Activated CD4-positive, CD25-positive, alpha-beta regulatory T cell treated with anti-CD3 and anti-CD28 coated beads, Interleukin-2, amount 50 U/mL, for 72 hours (primary cell): ENCODE measurements around the gene NAA40.
A peak's percentile ranks its signal among the peaks of the same experiment; 100 is the strongest.

ENCODE experiments used
- DNase-seq: peaks from one replicate; pipeline ENCODE4 v3.0.0; 2021

Gene NAA40

DNA sequence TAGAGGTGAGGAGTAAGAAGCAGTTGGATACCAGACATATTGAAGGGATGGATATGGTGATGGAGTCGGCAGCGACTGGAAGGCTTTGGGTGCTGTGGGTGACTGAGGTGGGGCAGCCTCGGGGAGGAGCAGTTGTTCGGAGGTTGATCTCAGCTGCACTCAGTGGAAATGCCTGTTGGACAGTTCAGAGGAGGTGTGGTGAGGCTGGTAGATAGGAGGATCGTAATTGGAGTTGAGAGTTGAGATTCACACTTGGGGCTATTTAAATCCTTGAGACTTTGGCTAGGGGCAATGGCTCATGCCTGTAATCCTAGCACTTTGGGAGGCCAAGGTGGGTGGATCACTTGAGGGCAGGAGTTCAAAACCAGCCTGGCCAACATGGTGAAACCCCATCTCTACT lies 54.3 kb downstream of the NAA40 start:
- no peak for DNase-seq

DNA sequence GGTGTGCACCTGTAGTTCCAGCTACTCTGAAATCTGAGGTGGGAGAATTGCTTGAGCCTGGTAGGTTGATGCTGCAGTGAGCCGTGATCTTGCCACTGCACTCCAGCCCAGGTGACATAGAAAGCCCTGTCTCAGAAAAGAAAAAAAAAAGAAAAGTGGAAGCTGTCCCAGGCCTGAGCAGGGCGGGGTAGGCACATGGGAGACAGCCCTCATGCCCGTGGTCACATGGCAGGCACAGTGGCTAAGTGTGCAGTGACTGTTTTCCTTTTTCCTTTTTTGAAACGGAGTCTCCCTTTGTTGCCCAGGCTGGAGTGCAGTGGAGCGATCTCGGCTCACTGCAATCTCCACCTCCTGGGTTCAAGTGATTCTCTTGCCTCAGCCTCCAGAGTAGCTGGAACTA lies 55.2 kb downstream of the NAA40 start:
- DNase-seq, result no peak

DNA sequence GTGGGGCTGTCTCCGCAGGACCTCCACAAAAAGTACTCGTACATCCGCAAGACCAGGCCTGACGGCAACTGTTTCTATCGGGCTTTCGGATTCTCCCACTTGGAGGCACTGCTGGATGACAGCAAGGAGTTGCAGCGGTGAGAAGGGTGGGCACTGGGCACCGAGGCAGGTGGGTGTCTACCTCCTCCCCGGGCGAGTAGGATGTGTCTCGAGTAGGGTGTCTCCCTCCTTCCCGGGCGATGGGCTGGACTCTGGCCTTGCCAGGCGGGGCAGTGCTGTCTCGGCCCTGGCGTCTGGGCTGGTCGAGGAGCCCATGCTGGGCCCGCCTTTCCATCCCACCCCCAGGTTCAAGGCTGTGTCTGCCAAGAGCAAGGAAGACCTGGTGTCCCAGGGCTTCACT lies 57.7 kb downstream of the NAA40 start:
- no peak for DNase-seq

DNA sequence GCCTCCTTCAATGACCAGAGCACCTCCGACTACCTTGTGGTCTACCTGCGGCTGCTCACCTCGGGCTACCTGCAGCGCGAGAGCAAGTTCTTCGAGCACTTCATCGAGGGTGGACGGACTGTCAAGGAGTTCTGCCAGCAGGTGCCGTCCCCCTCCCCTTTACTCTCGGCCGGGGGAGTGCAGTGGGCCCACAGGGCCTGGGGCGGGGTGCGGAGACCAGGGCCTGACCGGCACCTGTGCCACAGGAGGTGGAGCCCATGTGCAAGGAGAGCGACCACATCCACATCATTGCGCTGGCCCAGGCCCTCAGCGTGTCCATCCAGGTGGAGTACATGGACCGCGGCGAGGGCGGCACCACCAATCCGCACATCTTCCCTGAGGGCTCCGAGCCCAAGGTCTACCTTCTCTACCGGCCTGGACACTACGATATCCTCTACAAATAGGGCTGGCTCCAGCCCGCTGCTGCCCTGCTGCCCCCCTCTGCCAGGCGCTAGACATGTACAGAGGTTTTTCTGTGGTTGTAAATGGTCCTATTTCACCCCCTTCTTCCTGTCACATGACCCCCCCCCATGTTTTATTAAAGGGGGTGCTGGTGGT lies 58.4 kb downstream of the NAA40 start:
- no peak for DNase-seq

DNA sequence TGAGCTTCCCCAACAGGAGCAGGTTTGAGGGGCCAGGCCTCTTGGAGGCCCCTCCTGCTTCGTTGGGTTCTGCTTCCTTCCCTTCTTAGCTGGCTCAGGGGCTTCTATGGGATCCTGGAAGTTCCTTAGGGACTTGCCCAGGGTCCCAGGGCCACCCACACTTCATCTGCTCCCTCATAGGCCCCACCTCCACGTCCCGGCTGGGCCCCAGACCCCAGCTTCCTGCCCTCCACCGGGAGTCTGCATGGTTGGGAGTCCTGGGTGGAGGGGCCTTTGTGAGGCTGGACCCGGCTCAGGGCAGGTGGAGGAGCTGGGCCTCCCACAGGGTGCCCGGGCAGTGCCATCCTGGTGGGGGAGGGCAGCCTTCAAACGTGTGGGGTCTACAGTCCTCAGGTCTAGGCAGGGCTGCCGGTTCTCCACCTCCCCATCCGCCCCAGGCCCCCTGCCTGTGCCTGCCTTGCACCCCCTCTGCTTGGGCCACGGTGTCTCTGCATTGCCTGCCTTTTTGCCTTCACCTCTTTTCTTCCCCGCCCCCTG lies 59.1 kb downstream of the NAA40 start:
- no peak for DNase-seq

DNA sequence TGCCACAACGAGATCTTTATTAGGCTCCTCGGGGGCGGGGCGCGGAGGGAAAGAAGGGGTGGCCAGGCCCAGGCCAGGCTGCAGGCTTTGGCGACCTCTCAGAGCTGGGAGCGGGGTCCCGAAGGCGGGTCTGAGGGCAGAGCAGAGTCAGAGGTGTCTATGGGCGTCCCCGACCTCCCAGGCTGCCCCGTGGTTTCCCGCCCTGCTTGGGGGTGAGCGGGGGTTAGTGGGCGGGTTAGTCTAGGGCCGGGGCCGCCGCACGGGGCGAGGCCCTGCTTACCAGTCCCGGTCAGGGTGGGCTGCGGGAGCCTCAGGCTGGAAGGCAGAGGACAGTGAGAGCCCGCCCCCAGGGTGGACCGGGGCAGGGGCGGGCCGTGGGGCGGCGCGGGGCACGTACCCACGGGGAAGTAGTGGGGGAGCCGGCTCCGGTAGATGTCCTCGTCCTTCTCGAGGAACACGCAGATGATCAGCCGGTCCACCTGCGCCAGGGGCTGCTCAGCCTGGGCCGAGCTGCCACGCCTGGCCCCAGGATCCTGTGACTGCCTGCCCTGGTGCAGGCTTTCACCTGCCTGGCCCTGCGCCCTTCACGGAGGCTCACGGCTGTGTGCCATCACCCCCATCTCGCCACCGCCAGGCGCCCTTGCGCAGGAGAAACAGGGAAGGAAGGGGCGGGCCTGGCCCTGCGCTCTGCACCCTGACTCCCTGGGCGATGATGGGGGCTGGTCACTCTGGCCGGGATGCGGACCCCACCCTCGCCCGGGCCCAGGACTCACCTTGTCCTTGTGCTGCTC lies 60.0 kb downstream of the NAA40 start:
- no peak for DNase-seq

DNA sequence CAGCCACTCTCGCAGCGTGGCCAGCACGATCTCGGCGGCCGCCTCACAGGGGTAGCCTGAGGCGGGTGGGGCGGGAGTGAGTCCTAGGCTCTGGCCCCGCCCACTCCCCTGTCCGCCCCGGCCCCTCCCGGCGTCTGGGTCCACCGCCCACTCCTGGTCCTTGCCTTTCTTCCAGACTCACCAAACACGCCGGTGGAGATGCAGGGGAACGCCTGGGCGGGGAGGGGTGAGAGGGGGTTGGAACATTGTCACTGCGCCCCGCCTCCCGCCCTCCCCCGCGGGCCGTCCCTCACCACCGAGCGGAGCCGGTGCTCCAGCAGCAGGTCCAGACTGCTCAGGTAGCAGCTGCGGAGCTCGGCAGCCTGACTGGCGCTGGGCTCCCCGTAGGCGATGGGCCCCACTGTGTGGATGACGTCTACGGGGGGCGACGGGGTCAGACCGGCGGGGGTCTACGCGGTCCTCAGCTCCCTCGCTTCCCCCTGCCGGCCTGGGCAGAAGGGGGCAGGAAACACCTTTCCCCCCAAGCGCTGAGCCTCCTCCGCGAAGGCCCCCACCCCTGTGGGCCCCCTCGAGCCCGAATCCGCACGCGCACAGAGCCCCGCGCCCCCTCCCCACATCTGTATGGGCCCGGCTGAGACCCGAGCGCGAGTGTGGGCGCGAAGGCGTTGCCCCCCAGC lies 60.7 kb downstream of the NAA40 start:
- DNase-seq, result peak; percentile 64

DNA sequence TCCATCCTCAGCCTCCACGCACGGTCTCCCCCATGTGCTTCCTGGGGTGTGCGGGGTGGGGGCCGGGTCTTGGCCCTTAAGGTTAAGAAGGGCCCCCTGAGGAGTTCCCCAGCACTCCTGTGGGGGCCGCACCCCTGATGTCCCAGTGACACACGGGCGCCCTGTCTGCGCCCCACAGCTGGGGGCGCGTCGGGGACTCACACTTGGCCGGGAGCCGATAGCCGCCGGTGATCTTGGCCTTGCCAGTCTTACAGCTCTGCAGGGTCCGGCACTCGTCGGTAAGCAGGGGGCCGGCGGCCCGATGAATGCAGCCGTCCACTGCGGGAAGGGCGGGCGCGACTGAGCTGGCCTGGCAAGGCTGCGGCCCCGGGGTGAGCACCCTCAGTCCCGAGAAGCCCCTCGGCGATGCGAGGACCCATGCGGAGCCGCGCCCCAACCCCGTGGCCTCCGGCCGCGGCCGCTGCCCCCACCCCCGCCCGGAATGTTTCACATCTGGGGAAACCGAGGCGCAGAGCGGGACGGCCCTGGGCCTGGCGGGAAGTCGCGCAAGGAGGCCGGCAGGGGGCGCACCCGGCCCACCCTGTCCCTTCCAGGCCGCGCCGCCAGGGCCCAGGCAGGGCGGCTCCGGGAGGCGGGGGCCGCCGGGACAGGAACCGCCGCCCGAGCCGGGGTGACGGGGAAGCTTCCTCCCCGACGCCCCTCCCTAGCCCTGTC lies 61.4 kb downstream of the NAA40 start:
- peak; percentile 77 for DNase-seq

DNA sequence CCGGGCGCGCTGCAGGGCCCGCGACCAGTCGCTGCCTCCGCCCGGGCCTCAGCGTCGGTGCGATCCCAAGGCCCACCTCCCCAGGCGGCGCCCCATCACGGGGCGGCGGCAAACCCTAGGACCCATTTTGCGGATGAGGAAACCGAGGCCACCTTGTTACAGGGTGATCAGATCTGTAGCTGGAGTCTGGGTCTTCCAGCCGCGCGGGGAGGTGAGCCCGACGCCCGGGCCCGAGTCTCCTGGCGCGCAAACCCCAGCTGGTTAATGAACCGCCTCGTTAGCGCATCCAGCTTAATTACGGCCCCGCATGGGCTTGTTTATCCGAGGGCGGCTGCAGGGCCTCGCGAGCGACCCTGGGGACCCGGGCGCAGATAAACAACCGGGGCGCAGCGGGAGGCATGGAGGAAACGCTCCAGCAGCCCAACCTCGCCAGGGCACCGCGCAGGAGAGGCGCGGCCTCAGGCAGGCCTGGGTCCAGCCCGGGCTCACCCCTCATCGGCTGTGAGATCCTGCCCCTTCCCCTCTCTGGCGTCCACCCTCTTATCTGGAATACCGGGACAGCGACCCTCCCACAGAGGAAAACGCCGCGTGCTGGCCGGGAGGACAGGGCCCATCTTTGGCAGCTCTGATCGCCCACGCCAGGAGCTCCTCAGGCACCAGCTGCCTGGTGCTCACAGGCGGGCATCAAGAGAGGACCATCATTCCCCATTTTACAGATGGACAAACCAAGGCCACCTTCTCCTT lies 62.1 kb downstream of the NAA40 start:
- no peak for DNase-seq

DNA sequence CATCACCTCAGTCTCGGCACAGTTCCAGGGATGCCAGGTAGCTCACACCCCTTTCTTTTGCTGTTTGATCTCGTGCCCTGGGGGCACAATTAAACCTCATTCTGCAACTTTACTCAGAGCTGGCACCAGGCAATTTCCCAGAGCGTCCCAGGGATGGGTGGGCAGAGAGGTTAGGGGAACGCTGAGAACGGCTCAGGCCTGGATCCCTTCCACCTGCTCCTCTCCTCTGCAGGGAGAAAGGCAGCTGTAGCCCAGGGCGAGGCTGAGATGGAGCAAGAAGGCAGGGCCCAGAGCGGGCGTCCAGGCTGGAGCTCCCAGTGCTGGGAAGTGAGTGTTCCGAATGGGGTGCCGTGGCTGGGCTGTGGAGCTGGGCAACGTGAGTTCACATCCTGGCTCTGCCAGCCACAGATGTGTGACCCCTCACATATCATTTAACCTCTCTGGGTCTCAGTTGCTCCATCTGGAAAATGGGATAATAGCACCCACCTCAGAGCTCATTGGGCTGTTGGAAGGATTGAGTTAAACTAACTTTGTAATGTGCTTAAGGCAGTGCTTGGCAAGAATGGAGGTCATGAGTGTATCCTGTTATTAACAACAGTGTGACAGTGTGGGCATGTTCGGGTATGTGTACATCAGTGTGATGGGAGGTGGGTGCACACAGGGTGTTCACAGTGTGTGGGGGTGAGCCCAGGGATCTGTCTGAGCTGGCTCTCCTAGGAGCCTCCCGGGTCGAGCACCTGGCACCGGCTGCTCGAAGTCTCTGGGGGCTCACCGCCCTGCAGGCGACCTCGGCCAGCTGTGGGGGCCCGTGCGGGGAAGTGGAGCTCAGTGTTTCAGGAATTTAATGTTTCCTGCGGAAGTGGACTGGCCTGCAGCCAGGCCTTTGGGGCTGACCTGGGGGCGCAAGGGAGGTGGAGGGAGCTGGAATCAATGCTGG lies 63.0 kb downstream of the NAA40 start:
- no peak for DNase-seq

DNA sequence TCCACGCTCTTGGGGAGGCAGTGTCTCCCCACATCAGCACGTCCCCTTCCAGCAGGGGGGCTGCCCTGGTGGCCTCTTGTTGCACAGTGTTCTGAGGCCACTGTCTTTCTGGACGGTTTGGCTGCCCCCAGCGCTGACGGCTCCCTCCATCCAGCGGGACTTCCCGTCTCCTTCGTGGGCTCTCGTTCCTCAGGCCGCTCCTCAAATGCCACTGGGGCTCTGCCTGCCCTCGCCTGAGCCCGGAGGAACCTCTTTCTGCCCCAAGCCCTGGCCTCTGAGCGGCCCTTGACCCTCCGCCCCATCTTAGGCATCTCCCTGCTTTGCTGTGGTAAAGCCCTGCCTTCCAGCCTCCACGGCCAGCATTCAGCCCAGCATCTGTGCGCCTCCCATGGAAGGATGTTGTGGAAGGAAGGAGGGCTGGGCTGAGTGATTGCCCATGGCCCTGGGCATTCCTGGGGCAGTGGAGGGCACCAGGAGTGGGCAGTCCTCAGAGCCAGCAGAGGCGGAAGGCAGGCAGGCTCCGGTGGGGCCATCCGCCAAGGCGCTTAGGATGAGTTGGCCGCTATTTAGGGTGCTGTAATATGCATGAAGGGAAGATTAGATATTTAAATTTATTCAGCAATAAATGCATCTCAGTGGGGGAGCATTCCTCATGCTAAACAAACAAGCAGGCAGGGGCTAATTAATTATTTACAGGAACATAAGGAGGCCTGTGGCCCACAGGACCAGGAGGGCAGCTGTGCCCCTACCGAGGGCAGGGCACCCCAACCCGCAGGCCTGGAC lies 65.2 kb downstream of the NAA40 start:
- no peak for DNase-seq

DNA sequence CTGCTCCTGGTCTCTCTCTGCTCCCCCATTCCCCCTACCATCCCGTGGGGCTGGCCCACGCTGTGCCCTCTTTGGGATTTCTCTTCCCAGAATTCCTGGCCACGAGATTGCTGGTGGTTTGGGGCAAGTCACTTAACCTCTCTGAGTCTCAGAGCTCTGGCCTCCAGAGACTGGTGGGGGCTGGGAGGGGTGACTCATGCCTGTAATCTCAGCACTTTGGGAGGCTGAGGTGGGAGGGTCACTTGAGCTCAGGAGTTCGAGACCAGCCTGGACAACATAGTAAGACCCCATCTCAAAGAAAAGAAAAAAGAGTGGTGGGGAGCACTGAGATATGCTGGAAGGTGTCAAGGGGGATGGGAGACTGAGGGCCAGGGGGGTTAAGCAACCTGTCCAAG lies 65.8 kb downstream of the NAA40 start:
- no peak for DNase-seq

DNA sequence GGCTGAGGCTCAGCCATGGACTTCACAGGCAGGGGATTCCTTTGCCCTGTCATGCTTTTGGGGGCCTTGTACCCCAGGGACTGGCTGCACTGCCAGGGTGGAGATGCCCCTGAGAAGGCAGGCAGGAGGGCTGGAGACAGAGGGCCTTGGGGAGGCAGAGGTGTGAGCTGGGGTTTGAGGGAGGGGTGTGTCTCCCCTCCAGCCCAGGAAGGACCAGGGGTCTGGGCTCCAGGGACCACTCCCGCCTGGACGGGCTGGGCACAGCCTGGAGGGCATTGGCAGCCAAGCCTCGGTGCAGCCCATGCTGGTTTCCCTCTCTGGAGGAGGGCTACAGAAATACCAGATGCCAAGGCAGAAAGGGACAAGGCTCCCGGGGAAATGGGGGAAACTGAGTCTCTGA lies 66.9 kb downstream of the NAA40 start:
- no peak for DNase-seq

DNA sequence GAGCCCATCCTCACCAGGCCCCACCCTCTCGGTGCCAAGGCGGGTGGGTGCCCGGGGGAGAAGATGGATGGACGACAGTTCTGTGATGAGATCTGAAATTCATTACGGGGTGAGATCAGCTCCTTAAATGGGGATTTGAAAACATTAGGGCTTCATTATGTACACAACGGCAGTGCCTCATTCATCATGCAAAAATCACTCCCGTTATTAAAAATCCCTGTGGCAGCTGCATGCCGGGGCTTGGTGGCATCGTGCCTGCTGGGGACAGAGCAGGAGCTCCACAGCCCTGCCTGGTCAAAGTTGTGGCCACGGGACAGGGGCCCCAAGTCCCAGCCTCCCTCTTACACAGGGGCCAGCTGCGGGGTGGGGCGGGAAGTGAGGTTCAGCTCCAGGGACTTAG lies 67.6 kb downstream of the NAA40 start:
- no peak for DNase-seq
